A673 (cell line): ENCODE results near the gene CCDC197. TPM values are rescaled to one million over a fixed set of nuclear protein-coding genes. Genes with fewer than 3 reads are reported as not detected.

Experiments used
- BruUV-seq: library from RNA; stranded (reverse); fragments of 400-500 nt; replicated peaks from 2 replicates; lab custom pipeline; 2021; lab: Mats Ljungman, UMichigan
- CTCF ChIA-PET: fragments of 300-600 bp; sonication (Branson Sonifier 250); formaldehyde crosslinking; loops from one replicate; lab custom pipeline; 2022; ENCODE audit warnings: antibody characterized with exemption; lab: Charles Lee
- POLR2A ChIA-PET: fragments of 300-600 bp; sonication (Branson Sonifier 250); formaldehyde crosslinking; loops from one replicate; lab custom pipeline; 2022; ENCODE audit warnings: antibody characterized with exemption; ENCODE audit not compliant: low non-redundant PET; lab: Charles Lee
- DNase-seq: peaks from one replicate; pipeline ENCODE4 v3.0.0-alpha.2; 2015; ENCODE audit warnings: low spot score
- H3K27ac ChIP-seq: fragments of 200-600 bp; sonication (generic); 2 replicates; pipeline ENCODE4 v1.5.1; 2016; ENCODE audit warnings: mixed run types, low read depth, mild to moderate bottlenecking, mixed read lengths, antibody characterized with exemption, low read length; ENCODE audit not compliant: poor library complexity, severe bottlenecking
- H3K27me3 ChIP-seq: fragments of 200-600 bp; sonication (generic); replicated peaks from 2 replicates; pipeline ENCODE4 v1.6.1; 2017; ENCODE audit warnings: mixed run types, low read depth, mild to moderate bottlenecking, mixed read lengths, antibody characterized with exemption, low read length; ENCODE audit not compliant: insufficient read depth, poor library complexity
- H3K36me3 ChIP-seq: fragments of 200-600 bp; sonication (generic); 2 replicates; pipeline ENCODE4 v1.6.1; 2016; ENCODE audit warnings: mixed run types, mild to moderate bottlenecking, mixed read lengths, antibody characterized with exemption, low read length; ENCODE audit not compliant: insufficient read depth, poor library complexity, severe bottlenecking
- H3K4me1 ChIP-seq: fragments of 200-600 bp; sonication (generic); 2 replicates; pipeline ENCODE4 v1.6.1; 2017; ENCODE audit warnings: mixed run types, mild to moderate bottlenecking, mixed read lengths, antibody characterized with exemption, low read length; ENCODE audit not compliant: insufficient read depth, poor library complexity, severe bottlenecking
- H3K4me3 ChIP-seq: fragments of 200-600 bp; sonication (generic); 2 replicates; pipeline ENCODE4 v1.5.1; 2016; ENCODE audit warnings: low read depth, mixed run types, mild to moderate bottlenecking, mixed read lengths, low read length; ENCODE audit not compliant: poor library complexity, severe bottlenecking
- H3K9me3 ChIP-seq: fragments of 200-600 bp; sonication (generic); 2 replicates; pipeline ENCODE4 v1.6.1; 2016; ENCODE audit warnings: mixed run types, low read depth, mild to moderate bottlenecking, mixed read lengths, antibody characterized with exemption, low read length; ENCODE audit not compliant: poor library complexity, severe bottlenecking
- EZH2 ChIP-seq: fragments of 200-600 bp; sonication (generic); IDR thresholded peaks from 2 replicates; pipeline ENCODE4 v1.6.1; 2017; ENCODE audit warnings: borderline replicate concordance, low read depth, mild to moderate bottlenecking, mixed read lengths, antibody characterized with exemption, low read length; ENCODE audit not compliant: poor library complexity, severe bottlenecking
- intact Hi-C: fragments of 100-400 bp; cut with micrococcal nuclease; formaldehyde crosslinking; loops from one replicate; pipeline ENCODE4 v1.10.0; 2022; ENCODE audit not compliant: unreplicated experiment
- total RNA-seq: library from RNA; stranded (reverse); gene quantifications from 2 replicates; pipeline ENCODE4 v1.2.3, GENCODE V29; 2021
- TF ChIP-seq, protein P1 (sequence below): fragments of 300-800, 200-600 bp; sonication (generic); conservative IDR thresholded peaks from 2 replicates; pipeline ENCODE4 v1.5.1; 2017; ENCODE audit warnings: low read depth, mild to moderate bottlenecking, antibody characterized with exemption, low read length, moderate library complexity, mixed read lengths

Gene CCDC197
- total RNA-seq, 1 experiment from 2014 or later, result not detected

DNA sequence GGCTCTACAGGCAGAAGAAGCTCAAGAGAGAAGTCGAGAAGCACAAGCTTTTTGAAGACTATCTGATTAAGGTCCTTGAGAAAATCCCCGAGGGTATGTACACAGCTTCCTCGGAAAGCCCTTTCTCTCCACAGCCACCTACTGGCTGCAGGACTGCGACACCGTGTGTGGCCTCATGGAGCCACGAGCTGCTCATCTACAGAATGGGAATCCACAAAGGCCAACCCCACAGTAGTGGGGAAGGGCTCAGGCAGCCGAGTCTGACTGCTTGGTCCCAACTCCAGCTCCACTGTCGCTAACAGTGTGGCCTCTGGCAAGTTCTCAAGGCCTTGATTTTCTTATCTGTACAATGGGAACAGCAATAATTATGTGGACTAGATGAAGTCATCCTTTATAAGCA, 2.5 kb downstream of the CCDC197 start:
- H3K4me1 ChIP-seq, result peaks cover 4% of the 10 kb centered on the region
- no TSS peak for BruUV-seq
- intact Hi-C loops, result no loop called here
- TF ChIP-seq EZH2, result no peak
- TF ChIP-seq, protein P1, sequence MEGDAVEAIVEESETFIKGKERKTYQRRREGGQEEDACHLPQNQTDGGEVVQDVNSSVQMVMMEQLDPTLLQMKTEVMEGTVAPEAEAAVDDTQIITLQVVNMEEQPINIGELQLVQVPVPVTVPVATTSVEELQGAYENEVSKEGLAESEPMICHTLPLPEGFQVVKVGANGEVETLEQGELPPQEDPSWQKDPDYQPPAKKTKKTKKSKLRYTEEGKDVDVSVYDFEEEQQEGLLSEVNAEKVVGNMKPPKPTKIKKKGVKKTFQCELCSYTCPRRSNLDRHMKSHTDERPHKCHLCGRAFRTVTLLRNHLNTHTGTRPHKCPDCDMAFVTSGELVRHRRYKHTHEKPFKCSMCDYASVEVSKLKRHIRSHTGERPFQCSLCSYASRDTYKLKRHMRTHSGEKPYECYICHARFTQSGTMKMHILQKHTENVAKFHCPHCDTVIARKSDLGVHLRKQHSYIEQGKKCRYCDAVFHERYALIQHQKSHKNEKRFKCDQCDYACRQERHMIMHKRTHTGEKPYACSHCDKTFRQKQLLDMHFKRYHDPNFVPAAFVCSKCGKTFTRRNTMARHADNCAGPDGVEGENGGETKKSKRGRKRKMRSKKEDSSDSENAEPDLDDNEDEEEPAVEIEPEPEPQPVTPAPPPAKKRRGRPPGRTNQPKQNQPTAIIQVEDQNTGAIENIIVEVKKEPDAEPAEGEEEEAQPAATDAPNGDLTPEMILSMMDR, result no peak
- no peak overlapping the region for H3K27ac ChIP-seq
- ChIA-PET POLR2A (no interaction called here), CTCF (interaction anchor here (1.5 kb wide), 1 partner anchor 60 kb away, joined by 5 read pairs; no protein-coding TSS in a partner anchor)
- no peak overlapping the region for H3K4me3 ChIP-seq
- H3K36me3 ChIP-seq, result no peaks in the 10 kb centered on the region
- H3K9me3 ChIP-seq, result no peaks in the 10 kb centered on the region
- no peak for DNase-seq
- H3K27me3 ChIP-seq, result no peaks in the 10 kb centered on the region

DNA sequence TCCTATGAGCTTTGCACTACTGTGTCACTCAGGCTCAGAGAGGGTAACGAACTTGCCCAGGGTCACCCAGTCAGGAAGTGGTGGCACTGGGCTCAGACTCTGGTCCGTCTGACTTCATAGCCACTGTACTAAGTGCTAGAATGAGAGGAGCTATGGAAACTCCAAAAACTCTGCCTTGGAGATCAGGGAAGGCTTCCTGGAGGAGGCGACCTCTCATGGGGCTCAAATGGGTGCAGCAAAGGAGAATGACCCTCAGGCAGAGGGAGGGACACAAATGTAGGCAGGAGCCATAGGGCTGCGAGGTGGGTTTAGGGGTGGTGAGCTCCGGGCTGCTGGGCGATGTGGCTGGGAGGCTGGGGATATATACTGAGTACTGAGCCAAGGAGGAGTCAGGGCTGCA, 3.2 kb downstream of the CCDC197 start:
- TF ChIP-seq, protein P1, result no peak
- no peak for TF ChIP-seq EZH2
- POLR2A ChIA-PET, result no interaction called here
- CTCF ChIA-PET, result interaction anchor here (0.8 to 1.8 kb wide), 3 partner anchors 60 to 95 kb away, joined by 3 to 9 read pairs (median 3); no protein-coding TSS in a partner anchor
- no peak overlapping the region for H3K27ac ChIP-seq
- no peaks in the 10 kb centered on the region for H3K36me3 ChIP-seq
- no peak for DNase-seq
- no TSS peak for BruUV-seq
- H3K27me3 ChIP-seq, result no peaks in the 10 kb centered on the region
- H3K4me1 ChIP-seq, result peaks cover 4% of the 10 kb centered on the region
- intact Hi-C loops, result loop anchor here (10.0 kb wide), 1 partner anchor 345 kb away; no protein-coding TSS in a partner anchor
- no peaks in the 10 kb centered on the region for H3K9me3 ChIP-seq
- no peak overlapping the region for H3K4me3 ChIP-seq

DNA sequence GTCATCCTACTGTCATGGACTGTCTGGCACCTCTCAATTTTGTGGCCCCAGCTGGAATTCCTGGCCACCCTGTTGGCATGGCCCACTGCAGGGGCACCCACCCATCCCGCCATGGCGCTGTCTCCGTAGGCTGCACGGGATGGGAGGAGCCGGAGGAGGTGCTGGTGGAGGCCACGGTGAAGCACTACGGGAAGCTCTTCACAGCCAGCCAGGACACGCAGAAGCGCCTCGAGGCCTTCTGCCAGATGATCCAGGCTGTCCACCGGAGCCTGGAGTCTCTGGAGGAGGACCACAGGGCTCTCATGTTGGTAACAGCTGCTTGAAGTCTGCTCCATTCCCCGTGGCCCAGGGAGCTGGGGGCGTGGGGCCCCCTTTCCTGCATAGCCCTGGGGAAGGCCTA, 3.9 kb downstream of the CCDC197 start:
- Histone ChIP-seq H3K27ac (no peak overlapping the region), H3K4me3 (no peak overlapping the region), H3K27me3 (no peaks in the 10 kb centered on the region), H3K36me3 (no peaks in the 10 kb centered on the region), H3K9me3 (no peaks in the 10 kb centered on the region), H3K4me1 (peaks cover 4% of the 10 kb centered on the region)
- ChIA-PET POLR2A (no interaction called here), CTCF (interaction anchor here (0.8 to 1.8 kb wide), 2 partner anchors 61 to 95 kb away, joined by 3 to 9 read pairs; no protein-coding TSS in a partner anchor)
- TF ChIP-seq, protein P1, result no peak
- TF ChIP-seq EZH2, result no peak
- DNase-seq, result no peak
- intact Hi-C loops, result loop anchor here (10.0 kb wide), 1 partner anchor 346 kb away; no protein-coding TSS in a partner anchor
- BruUV-seq, result no TSS peak
